Gastroesophageal sphincter (tissue), 3 donors: ENCODE data around the gene UBE2C.

Experiments used
- CTCF ChIP-seq, 4 experiments: fragments of 200-600 bp in 2 of 4; fragments of 450-650 bp in 2 of 4; sonication (generic) in 1 of 4; IDR thresholded peaks; one replicate each; pipeline ENCODE4 v1.5.1; 2017 to 2019; ENCODE audit warnings: antibody characterized with exemption in 4 of 4, mild to moderate bottlenecking in 2 of 4, moderate library complexity in 2 of 4
- POLR2AphosphoS5 ChIP-seq: sonication (generic); formaldehyde crosslinking; IDR thresholded peaks from one replicate; pipeline ENCODE4 v1.6.1; 2017; ENCODE audit warnings: antibody characterized with exemption

GRCh38 chr20:45792317-45793118, 19.9 kb upstream of the UBE2C start:
- TF ChIP-seq CTCF (IDR thresholded peaks at IDR 0.05): no peak
- no peak for TF ChIP-seq POLR2AphosphoS5
